Nephron (organoid): ENCODE data around the gene NLN.

Experiments
- H3K27ac Mint-ChIP-seq, 3 experiments: 2 replicates each; pipeline ENCODE4 v1.8.0; 2020; ENCODE audit warnings: mixed read lengths in 3 of 3, mild to moderate bottlenecking in 2 of 3, moderate library complexity in 1 of 3
- H3K27me3 Mint-ChIP-seq: 2 replicates; pipeline ENCODE4 v1.8.0; 2021; ENCODE audit warnings: low read depth, mild to moderate bottlenecking, moderate library complexity, mixed read lengths
- H3K36me3 Mint-ChIP-seq: 2 replicates; pipeline ENCODE4 v1.8.0; 2020; ENCODE audit warnings: low read depth, mixed read lengths
- H3K4me1 Mint-ChIP-seq: 2 replicates; pipeline ENCODE4 v1.8.0; 2020; ENCODE audit warnings: mixed read lengths
- H3K4me3 Mint-ChIP-seq, 3 experiments: 2 replicates each; pipeline ENCODE4 v1.8.0; 2020; ENCODE audit warnings: mild to moderate bottlenecking in 3 of 3, mixed read lengths in 3 of 3, moderate library complexity in 2 of 3
- H3K9me3 Mint-ChIP-seq: 2 replicates; pipeline ENCODE4 v1.8.0; 2020; ENCODE audit warnings: mixed read lengths
- CTCF ChIP-seq, 3 experiments: fragments of 200-600 bp; sonication (generic); IDR thresholded peaks; one replicate each; pipeline ENCODE4 v1.5.0; 2021; ENCODE audit warnings: antibody characterized with exemption in 3 of 3; ENCODE audit not compliant: unreplicated experiment in 3 of 3

Gene NLN

GRCh38 chr5:65855766-65856315 lies 133.8 kb downstream of the NLN start:
- no peak for TF ChIP-seq CTCF (IDR thresholded peaks at IDR 0.05; ENCODE audit: unreplicated experiment in 3 of 3)
- Mint-ChIP-seq H3K36me3 (no peaks in the 10 kb centered on the region), H3K27ac (peak overlapping the region in 1 of 3 experiments; percentile 15), H3K27me3 (no peaks in the 10 kb centered on the region), H3K4me1 (no peaks in the 10 kb centered on the region), H3K4me3 (no peak overlapping the region), H3K9me3 (peaks cover 8% of the 10 kb centered on the region)

GRCh38 chr5:65856520-65856919 lies 134.5 kb downstream of the NLN start:
- no peak overlapping the region for H3K27ac Mint-ChIP-seq
- TF ChIP-seq CTCF (IDR thresholded peaks at IDR 0.05; ENCODE audit: unreplicated experiment in 3 of 3): no peak
- H3K9me3 Mint-ChIP-seq: peaks cover 6% of the 10 kb centered on the region
- no peaks in the 10 kb centered on the region for H3K27me3 Mint-ChIP-seq
- H3K4me3 Mint-ChIP-seq: no peak overlapping the region
- no peaks in the 10 kb centered on the region for H3K4me1 Mint-ChIP-seq
- H3K36me3 Mint-ChIP-seq: no peaks in the 10 kb centered on the region

GRCh38 chr5:65858316-65858715 lies 136.3 kb downstream of the NLN start:
- TF ChIP-seq CTCF (IDR thresholded peaks at IDR 0.05; ENCODE audit: unreplicated experiment in 3 of 3): no peak
- H3K27ac Mint-ChIP-seq: no peak overlapping the region
- peaks cover 5% of the 10 kb centered on the region for H3K9me3 Mint-ChIP-seq
- no peak overlapping the region for H3K4me3 Mint-ChIP-seq
- no peaks in the 10 kb centered on the region for H3K27me3 Mint-ChIP-seq
- H3K4me1 Mint-ChIP-seq: no peaks in the 10 kb centered on the region
- H3K36me3 Mint-ChIP-seq: no peaks in the 10 kb centered on the region

GRCh38 chr5:65861830-65862241 lies 139.8 kb downstream of the NLN start:
- no peaks in the 10 kb centered on the region for H3K4me1 Mint-ChIP-seq
- no peak overlapping the region for H3K4me3 Mint-ChIP-seq

GRCh38 chr5:65862384-65862783 lies 140.4 kb downstream of the NLN start:
- Mint-ChIP-seq H3K27ac (no peak overlapping the region), H3K9me3 (no peaks in the 10 kb centered on the region), H3K4me3 (no peak overlapping the region), H3K27me3 (no peaks in the 10 kb centered on the region), H3K36me3 (no peaks in the 10 kb centered on the region), H3K4me1 (peaks cover 2% of the 10 kb centered on the region)
- no peak for TF ChIP-seq CTCF (IDR thresholded peaks at IDR 0.05; ENCODE audit: unreplicated experiment in 3 of 3)

More at GRCh38 chr5:65861830-65862241, 139.8 kb downstream of the NLN start:
- no peak overlapping the region for H3K27ac Mint-ChIP-seq
- H3K36me3 Mint-ChIP-seq: no peaks in the 10 kb centered on the region
- no peaks in the 10 kb centered on the region for H3K27me3 Mint-ChIP-seq
- TF ChIP-seq CTCF (IDR thresholded peaks at IDR 0.05; ENCODE audit: unreplicated experiment in 3 of 3): no peak
- no peaks in the 10 kb centered on the region for H3K9me3 Mint-ChIP-seq

- no peak overlapping the region for H3K27ac Mint-ChIP-seq
- no peaks in the 10 kb centered on the region for H3K36me3 Mint-ChIP-seq
- TF ChIP-seq CTCF (IDR thresholded peaks at IDR 0.05; ENCODE audit: unreplicated experiment in 3 of 3): no peak
- H3K9me3 Mint-ChIP-seq: no peaks in the 10 kb centered on the region
- H3K4me1 Mint-ChIP-seq: peaks cover 7% of the 10 kb centered on the region
- H3K4me3 Mint-ChIP-seq: no peak overlapping the region
- no peaks in the 10 kb centered on the region for H3K27me3 Mint-ChIP-seq
These were observed 141.7 kb downstream of the NLN start for GRCh38 chr5:65863747-65864146.
